HG02571 (cell line): ENCODE results near the gene RIPK4.

ENCODE experiments used
- ATAC-seq: cut with Tn5 transposase; IDR thresholded peaks from one replicate; pipeline ENCODE4 v1.9.1; 2021; ENCODE audit warnings: mild to moderate bottlenecking, moderate library complexity; ENCODE audit not compliant: unreplicated experiment

The RIPK4 gene

GRCh38 chr21:41755934-41756773, 10.7 kb downstream of the RIPK4 start:
- ATAC-seq: no peak

- no peak for ATAC-seq
Observed at GRCh38 chr21:41755258-41755933, 11.5 kb downstream of the RIPK4 start.

- ATAC-seq: no peak
Observed at GRCh38 chr21:41754479-41754891, 12.4 kb downstream of the RIPK4 start.

GRCh38 chr21:41753006-41753898, 13.6 kb downstream of the RIPK4 start:
- no peak for ATAC-seq

GRCh38 chr21:41752231-41752681, 14.6 kb downstream of the RIPK4 start:
- no peak for ATAC-seq

GRCh38 chr21:41751611-41752011, 15.2 kb downstream of the RIPK4 start:
- ATAC-seq: no peak

- no peak for ATAC-seq
Observed at GRCh38 chr21:41750532-41751151, 16.2 kb downstream of the RIPK4 start.

GRCh38 chr21:41750051-41750450, 16.8 kb downstream of the RIPK4 start:
- no peak for ATAC-seq

- ATAC-seq: no peak
Observed at GRCh38 chr21:41749286-41749685, 17.6 kb downstream of the RIPK4 start.

- ATAC-seq: no peak
Observed at GRCh38 chr21:41747943-41748738, 18.7 kb downstream of the RIPK4 start.

- no peak for ATAC-seq
Observed at GRCh38 chr21:41746744-41747006, 20.2 kb downstream of the RIPK4 start.

- no peak for ATAC-seq
Observed at GRCh38 chr21:41745971-41746743, 20.7 kb downstream of the RIPK4 start.

GRCh38 chr21:41745026-41745820, 21.6 kb downstream of the RIPK4 start:
- ATAC-seq: no peak

- no peak for ATAC-seq
Observed at GRCh38 chr21:41744028-41744930, 22.6 kb downstream of the RIPK4 start.

GRCh38 chr21:41743321-41744027, 23.4 kb downstream of the RIPK4 start:
- ATAC-seq: no peak

- ATAC-seq: no peak
Observed at GRCh38 chr21:41742073-41742875, 24.6 kb downstream of the RIPK4 start.
